Subcutaneous abdominal adipose tissue (tissue), 5 donors: Measurements from ENCODE around the gene GLRA3.

ENCODE experiments used
- H3K27ac ChIP-seq: one replicate; pipeline ENCODE4 v1.7.0; 2013; ENCODE audit warnings: low read depth, mild to moderate bottlenecking, inconsistent platforms, low read length, moderate library complexity
- H3K27me3 ChIP-seq, 5 donors: one replicate each; pipeline ENCODE4 v1.7.0; 2013; ENCODE audit warnings: low read length in 5 of 5, inconsistent platforms in 1 of 5; ENCODE audit not compliant: control insufficient read depth in 5 of 5, insufficient read depth in 4 of 5
- H3K36me3 ChIP-seq, 5 donors: one replicate each; pipeline ENCODE4 v1.7.0; 2013; ENCODE audit warnings: low read length in 5 of 5; ENCODE audit not compliant: control insufficient read depth in 5 of 5, insufficient read depth in 5 of 5
- H3K4me1 ChIP-seq, 5 donors: one replicate each; pipeline ENCODE4 v1.7.0; 2013; ENCODE audit warnings: low read length in 5 of 5, mild to moderate bottlenecking in 3 of 5, moderate library complexity in 1 of 5; ENCODE audit not compliant: control insufficient read depth in 5 of 5, insufficient read depth in 5 of 5
- H3K4me3 ChIP-seq, 5 donors: one replicate each; pipeline ENCODE4 v1.7.0; 2013; ENCODE audit warnings: low read length in 5 of 5, low read depth in 1 of 5
- H3K9ac ChIP-seq, 5 donors: one replicate each; pipeline ENCODE4 v1.7.0; 2013; ENCODE audit warnings: low read length in 5 of 5, mild to moderate bottlenecking in 4 of 5, moderate library complexity in 3 of 5
- H3K9me3 ChIP-seq, 5 donors: one replicate each; pipeline ENCODE4 v1.7.0; 2013; ENCODE audit warnings: low read length in 5 of 5; ENCODE audit not compliant: control insufficient read depth in 5 of 5
- donor health status: healthy.
- donor health status: healthy.
- donor health status: healthy.
- donor health status: healthy.
- donor health status: healthy.

Gene GLRA3

DNA sequence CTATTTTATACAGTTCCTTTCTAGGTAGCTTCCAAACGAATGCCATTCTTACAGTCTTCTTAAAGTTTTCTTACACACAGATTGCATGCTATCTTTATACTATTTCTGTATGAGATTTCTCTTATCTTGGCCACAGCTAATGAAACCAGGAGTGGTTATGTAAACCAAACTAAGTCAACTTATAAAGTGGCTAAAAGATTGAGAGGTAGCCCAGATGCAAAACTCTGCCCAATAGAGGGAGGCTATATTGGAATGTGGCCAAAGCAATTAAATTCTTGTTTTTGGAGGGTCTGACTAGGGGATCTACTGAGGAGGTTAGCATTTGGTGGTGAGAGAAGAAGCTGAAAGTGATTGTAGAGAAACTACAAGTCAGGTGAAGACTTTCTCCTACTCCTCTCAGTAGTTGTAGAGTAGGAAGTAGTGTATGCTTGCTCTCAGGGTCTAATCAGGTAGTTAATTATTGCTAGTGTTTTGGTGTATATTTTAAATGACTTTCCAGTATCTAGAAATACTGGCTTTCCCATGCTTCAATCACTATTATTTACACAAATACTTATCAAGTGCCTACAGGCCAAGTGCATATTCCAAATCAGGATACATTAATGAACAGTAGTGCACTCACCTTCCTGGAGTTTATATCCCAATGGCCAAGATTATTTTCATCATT is 202.6 kb downstream of the GLRA3 start:
- H3K4me1 ChIP-seq = no peaks in the 10 kb centered on the region
- H3K4me3 ChIP-seq = no peak overlapping the region
- H3K9me3 ChIP-seq = no peaks in the 10 kb centered on the region

DNA sequence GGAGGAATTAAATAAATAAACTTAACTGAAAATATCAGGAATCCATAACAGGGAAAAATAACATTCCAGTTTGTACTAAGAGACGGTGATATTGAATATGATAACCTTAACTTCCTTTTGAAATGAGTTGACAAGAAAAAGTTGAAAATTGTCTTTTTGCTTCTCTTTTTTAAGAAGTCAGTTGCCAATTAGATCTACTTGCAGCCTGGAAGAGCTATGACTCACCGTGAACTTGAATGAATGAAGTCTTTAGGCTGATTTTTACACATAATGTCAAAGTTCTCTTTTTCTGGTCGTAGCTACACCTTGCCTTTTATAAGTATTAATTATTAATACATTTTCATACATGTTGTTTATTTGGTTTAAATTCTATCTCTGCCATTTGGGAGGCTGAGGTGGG is 212.4 kb downstream of the GLRA3 start:
- Histone ChIP-seq H3K27me3 (no peaks in the 10 kb centered on the region), H3K4me3 (no peak overlapping the region), H3K9ac (no peak overlapping the region), H3K36me3 (no peaks in the 10 kb centered on the region), H3K27ac (no peak overlapping the region), H3K9me3 (no peaks in the 10 kb centered on the region), H3K4me1 (no peaks in the 10 kb centered on the region)

More for the DNA sequence above, 202.6 kb downstream of the GLRA3 start:
- H3K27ac ChIP-seq = no peak overlapping the region
- no peaks in the 10 kb centered on the region for H3K36me3 ChIP-seq
- no peaks in the 10 kb centered on the region for H3K27me3 ChIP-seq
- H3K9ac ChIP-seq = no peak overlapping the region

GRCh38 chr4:174613979-174614378 is 215.1 kb downstream of the GLRA3 start:
- Histone ChIP-seq H3K27ac (no peak overlapping the region), H3K9ac (no peak overlapping the region), H3K27me3 (no peaks in the 10 kb centered on the region), H3K4me1 (no peaks in the 10 kb centered on the region), H3K36me3 (no peaks in the 10 kb centered on the region), H3K4me3 (no peak overlapping the region), H3K9me3 (no peaks in the 10 kb centered on the region)

DNA sequence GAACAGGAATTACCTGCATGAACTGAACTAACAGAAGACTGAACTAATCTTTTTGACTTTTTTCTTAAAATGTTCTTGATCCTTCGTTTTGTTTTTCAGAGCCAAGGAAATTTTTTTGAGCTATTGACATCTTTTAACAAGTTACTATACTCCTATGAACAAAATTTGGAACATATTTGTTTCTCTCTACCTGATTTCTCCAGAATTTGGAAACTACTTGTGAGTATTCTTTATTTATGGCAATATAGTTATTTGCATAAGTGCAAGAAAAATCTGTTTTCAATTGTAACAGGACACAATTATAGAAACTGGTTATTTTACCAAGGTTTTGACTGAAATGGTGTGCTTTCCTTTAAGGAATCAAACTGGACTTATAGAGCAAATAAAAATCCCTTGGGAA is 217.3 kb downstream of the GLRA3 start:
- H3K27ac ChIP-seq = no peak overlapping the region
- no peaks in the 10 kb centered on the region for H3K27me3 ChIP-seq
- H3K9ac ChIP-seq = no peak overlapping the region
- no peaks in the 10 kb centered on the region for H3K9me3 ChIP-seq
- no peaks in the 10 kb centered on the region for H3K36me3 ChIP-seq
- no peak overlapping the region for H3K4me3 ChIP-seq
- H3K4me1 ChIP-seq = no peaks in the 10 kb centered on the region

DNA sequence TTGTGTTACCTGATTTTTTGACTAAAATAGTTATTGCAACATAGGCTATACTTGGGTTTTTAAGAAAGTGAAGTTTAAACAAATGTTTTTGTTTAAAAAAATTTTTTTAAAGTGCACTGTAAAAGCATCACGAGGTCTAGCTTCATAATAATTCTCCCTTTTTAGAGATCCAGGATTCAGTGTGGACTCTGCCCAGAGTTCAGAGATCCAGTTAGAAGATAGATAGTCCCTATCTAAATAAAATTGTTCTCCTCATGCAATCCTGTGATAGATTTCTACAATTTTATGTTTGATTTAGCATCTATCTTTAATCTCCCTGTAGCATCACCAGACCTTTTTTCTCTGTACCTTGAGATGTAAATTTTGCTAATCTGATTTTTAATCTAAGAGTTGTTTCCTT is 221.3 kb downstream of the GLRA3 start:
- Histone ChIP-seq H3K27me3 (no peaks in the 10 kb centered on the region), H3K4me1 (no peaks in the 10 kb centered on the region), H3K4me3 (no peak overlapping the region), H3K36me3 (no peaks in the 10 kb centered on the region), H3K9me3 (no peaks in the 10 kb centered on the region), H3K9ac (no peak overlapping the region), H3K27ac (no peak overlapping the region)

GRCh38 chr4:174604198-174604597 is 224.8 kb downstream of the GLRA3 start:
- Histone ChIP-seq H3K9ac (no peak overlapping the region), H3K27me3 (no peaks in the 10 kb centered on the region), H3K27ac (no peak overlapping the region), H3K9me3 (no peaks in the 10 kb centered on the region), H3K4me1 (no peaks in the 10 kb centered on the region), H3K36me3 (no peaks in the 10 kb centered on the region), H3K4me3 (no peak overlapping the region)

- Histone ChIP-seq H3K9me3 (no peaks in the 10 kb centered on the region), H3K36me3 (no peaks in the 10 kb centered on the region), H3K9ac (no peak overlapping the region), H3K4me1 (no peaks in the 10 kb centered on the region), H3K27ac (no peak overlapping the region), H3K27me3 (no peaks in the 10 kb centered on the region), H3K4me3 (no peak overlapping the region)
These were observed 228.7 kb downstream of the GLRA3 start for GRCh38 chr4:174600391-174600790.

DNA sequence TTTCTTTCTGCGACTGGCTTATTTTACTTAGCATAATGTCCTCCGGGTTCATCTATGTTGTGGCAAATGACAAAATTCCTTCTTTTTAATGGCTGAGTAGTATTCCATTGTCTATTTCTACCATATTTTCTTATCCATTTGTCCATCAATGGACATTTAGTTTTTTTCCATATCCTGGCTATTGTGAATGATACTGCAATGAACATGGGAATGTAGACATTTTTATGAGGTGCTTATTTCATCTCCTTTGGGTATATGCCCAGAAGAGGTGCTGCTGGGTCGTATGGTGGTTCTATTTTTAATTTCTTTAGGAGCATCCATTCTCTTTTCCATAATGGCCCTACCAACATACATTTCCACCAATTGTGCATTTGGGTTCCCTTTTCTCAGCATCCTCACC is 230.2 kb downstream of the GLRA3 start:
- no peaks in the 10 kb centered on the region for H3K4me1 ChIP-seq
- H3K9ac ChIP-seq = no peak overlapping the region
- H3K9me3 ChIP-seq = no peaks in the 10 kb centered on the region
- no peak overlapping the region for H3K4me3 ChIP-seq
- no peaks in the 10 kb centered on the region for H3K27me3 ChIP-seq
- H3K36me3 ChIP-seq = no peaks in the 10 kb centered on the region
- no peak overlapping the region for H3K27ac ChIP-seq

- H3K9ac ChIP-seq = no peak overlapping the region
- H3K9me3 ChIP-seq = no peaks in the 10 kb centered on the region
- H3K27me3 ChIP-seq = no peaks in the 10 kb centered on the region
- H3K4me3 ChIP-seq = no peak overlapping the region
- H3K36me3 ChIP-seq = no peaks in the 10 kb centered on the region
- no peak overlapping the region for H3K27ac ChIP-seq
- peaks cover 0 to 3% (median 0%) of the 10 kb centered on the region in 5 donors for H3K4me1 ChIP-seq
These were observed 232.5 kb downstream of the GLRA3 start for GRCh38 chr4:174596513-174596912.

DNA sequence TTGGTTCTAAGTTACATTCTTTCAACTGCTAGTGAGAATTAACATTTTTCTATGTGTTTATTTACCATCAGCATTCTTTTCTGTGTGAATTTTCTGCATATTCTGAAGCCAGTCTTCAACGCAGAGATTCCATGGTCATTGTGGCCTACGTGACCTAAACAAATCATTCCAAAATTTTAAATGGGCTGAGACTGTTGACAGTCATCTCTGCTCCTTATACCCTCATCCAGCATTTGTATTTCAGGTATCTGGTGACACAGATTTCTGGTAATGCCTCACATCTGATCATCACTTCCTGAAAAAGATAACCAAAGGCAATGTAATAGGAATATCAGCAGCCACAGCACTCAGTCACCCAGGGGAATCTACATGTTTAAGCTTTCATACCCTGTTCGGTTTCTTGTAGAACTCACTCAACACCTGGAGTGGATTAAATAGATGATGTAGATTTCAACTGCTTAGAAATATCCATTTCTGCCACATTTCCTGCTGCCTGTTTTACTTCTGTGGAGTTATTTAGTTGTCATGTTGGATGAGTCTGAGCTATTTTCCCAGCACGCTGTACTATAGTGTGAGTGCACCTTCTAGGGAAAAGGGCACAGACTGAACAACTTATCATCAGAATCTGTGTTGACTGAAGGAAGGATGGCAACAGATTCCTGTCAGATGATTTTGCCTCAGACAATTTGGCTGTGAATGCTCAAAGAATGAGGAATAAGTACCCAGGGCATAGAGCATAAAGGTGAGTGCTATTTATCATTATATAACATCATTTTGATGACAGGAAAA is 233.7 kb downstream of the GLRA3 start:
- no peak overlapping the region for H3K9ac ChIP-seq
- H3K27ac ChIP-seq = no peak overlapping the region
- H3K4me3 ChIP-seq = no peak overlapping the region
- H3K36me3 ChIP-seq = no peaks in the 10 kb centered on the region
- no peaks in the 10 kb centered on the region for H3K27me3 ChIP-seq
- no peaks in the 10 kb centered on the region for H3K9me3 ChIP-seq
- H3K4me1 ChIP-seq = peaks cover 0 to 3% (median 0%) of the 10 kb centered on the region in 5 donors
